IPS-18c (cell line): ENCODE results near the gene RNU4-1.

Experiments
- H3K4me3 ChIP-seq: 2 replicates; pipeline ENCODE4 v1.7.0; 2013; ENCODE audit warnings: low read depth, mild to moderate bottlenecking, low read length, moderate library complexity; ENCODE audit not compliant: insufficient read depth
- H3K9me3 ChIP-seq: one replicate; pipeline ENCODE4 v1.6.1; 2013; ENCODE audit warnings: mild to moderate bottlenecking, low read length, moderate library complexity; ENCODE audit not compliant: control insufficient read depth, insufficient read depth

RNU4-1 gene

DNA sequence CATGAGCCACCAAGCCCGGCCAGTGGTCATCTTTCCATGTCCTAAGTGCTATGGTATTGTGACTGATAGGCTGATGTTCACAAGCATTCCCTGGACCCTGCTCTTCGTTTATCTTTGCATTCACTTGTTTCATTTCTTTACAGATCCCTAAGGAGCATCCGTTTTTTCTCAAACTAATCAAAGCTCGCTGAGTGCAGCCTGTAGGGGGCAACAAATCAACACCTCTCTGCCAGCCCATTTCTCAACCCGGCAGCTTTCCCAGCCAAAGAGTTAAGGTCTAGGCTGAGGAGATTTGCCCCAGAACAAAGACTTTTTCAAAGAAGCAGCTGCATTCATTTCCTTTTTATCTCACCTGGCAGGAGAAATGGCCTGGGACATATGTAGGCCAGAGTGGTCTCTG is 21.2 kb upstream of the RNU4-1 start:
- H3K4me3 ChIP-seq = no peak overlapping the region

DNA sequence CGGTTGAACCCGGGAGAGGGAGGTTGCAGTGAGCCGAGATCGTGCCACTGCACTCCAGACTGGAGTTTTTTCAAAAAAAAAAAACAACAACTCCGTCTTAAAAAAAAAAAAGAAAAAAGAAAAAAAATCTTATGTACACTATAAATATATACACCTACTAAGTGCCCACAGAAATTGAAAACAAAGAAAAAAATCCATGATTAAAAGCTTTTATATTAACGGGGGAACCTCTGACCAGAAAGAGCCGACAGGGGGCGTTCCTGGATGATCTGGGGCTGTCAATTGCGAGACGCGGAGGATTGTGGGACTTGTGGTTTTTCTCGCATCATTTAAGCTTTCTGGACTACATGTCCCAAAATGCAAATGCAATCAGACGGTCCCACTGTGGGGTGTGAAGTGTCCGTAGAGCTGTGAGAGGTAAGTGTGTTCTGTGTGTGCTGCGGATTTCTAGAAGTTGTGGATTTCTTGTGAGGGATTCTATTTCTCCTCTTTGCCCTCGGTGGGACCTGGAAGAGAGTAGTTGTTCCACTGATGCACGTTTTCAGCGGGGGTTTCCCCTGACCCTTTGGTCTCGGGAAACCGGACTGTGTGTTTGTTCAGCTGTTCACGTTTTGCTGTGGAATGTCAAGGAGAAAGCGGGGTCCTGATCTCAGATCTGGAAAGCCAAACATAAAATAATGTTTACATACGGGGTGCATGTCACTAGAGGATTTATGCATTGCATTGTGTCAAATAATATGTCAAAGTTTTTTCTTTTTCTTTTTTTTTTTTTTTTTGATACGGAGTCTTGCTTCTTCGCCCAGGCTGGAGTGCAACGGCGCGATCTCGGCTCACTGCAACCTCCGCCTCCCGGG is 9.2 kb upstream of the RNU4-1 start, which contains the start of gene SIRT4:
SIRT4 (plus strand) TSS at position 360 of the 854 bp plus-strand sequence. CDS start 1,241 bp downstream, outside the sequence.
- no peaks in the 10 kb centered on the region for H3K9me3 ChIP-seq
- H3K4me3 ChIP-seq = peak within 1 kb of the TSS; percentile 52

More for the DNA sequence above, 21.2 kb upstream of the RNU4-1 start:
- H3K9me3 ChIP-seq = no peaks in the 10 kb centered on the region

DNA sequence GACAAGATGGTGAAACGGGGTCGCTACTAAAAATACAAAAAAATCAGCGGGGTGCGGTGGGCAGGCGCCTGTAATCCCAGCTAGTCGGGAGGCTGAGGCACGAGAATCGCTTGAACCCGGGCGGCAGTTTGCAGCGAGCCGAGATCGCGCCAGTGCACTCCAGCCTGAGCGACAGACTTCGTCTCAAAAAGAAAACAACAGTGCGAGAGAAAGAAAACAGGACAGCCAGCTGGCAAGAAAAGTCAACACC is 701 bp downstream of the RNU4-1 start:
- H3K9me3 ChIP-seq = peaks cover 2% of the 10 kb centered on the region
- peak overlapping the region; percentile 65 for H3K4me3 ChIP-seq

DNA sequence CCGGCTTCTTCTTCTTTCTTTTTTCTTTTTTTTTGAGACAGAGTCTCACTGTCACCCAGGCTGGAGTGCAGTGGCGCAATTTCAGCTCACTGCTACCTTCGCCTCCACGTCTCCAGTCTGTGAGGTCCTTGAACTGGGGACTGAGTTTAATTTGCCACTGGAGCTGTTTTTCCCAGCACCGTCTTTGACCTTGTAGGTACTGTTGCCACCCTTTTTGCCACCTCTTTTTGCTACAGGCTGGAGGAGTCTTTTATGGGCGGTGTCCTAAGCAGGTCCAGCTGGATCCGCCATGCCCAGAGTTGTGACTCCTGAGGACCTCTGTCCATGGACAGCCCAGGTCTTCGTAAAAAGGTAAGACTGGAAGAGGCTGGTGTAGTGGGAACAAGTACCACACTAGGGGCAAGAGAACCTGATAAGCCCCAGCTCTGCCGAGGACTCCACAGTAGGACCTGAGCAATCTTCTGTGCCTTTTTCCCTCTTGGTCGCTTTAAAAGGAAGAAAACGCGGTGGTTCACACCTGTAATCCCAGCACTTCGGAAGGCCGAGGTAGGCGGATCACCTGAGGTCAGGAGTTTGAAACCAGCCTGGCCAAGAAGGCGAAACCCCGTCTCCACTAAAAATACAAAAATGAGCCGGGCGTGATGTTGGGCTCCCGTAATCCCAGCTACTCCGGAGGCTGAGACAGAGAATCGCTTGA is 2.3 kb downstream of the RNU4-1 start:
- Histone ChIP-seq H3K9me3 (peaks cover under 1% of the 10 kb centered on the region), H3K4me3 (peak overlapping the region; percentile 6; the same call in 1 of the 2 replicates)

DNA sequence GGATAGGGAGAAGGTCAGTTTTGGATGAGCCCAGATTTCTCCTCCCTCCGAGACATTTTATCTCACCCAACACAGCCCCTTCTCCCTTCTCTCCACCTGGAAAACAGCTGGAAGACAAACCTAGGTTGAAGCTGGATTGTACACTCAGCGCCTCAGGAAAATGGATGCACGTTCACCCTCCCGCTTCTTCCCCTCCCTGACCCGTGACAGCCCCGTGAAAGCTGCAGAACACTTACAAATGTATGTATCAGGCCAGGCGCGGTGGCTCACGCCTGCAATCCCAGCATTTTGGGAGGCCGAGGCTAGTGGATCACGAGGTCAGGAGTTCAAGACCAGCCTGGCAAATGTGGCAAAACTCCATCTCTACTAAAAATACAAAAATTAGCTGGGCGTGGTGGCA is 5.5 kb downstream of the RNU4-1 start:
- Histone ChIP-seq H3K9me3 (no peaks in the 10 kb centered on the region), H3K4me3 (no peak overlapping the region)

DNA sequence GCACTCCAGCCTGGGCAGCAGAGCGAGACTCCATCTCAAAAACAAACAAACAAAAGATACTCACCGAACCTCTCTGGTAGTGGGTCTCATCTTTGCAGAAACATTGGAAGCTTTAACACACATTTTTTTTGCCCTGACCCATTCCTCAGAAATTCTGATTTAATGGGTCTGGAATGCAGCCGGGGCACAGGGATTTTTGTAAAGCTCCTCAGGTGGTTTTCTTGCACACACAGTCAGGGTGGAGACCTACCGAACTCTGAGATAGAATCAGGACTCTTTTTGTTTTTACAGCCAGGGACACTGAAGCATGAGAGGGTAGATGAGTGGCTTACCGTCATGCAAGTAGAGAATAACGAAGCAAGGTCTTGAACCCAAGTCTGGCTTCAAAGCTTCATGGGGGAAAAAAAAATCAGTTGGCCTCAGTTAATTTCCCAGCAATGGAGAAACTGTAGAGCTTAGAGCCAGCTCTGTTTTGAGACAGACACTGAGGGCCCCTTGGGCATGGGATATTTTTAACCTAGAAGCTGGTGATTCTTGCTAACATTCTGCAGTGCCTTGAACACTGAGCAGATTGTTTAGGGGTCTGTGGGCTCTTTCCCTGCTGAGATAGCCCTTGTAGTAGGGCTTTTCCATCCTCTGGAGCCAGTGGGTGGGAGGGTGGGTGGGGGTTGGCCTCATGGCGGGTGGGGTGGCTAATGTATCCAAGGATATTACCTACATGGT is 6.1 kb downstream of the RNU4-1 start:
- H3K4me3 ChIP-seq = no peak overlapping the region
- H3K9me3 ChIP-seq = no peaks in the 10 kb centered on the region

DNA sequence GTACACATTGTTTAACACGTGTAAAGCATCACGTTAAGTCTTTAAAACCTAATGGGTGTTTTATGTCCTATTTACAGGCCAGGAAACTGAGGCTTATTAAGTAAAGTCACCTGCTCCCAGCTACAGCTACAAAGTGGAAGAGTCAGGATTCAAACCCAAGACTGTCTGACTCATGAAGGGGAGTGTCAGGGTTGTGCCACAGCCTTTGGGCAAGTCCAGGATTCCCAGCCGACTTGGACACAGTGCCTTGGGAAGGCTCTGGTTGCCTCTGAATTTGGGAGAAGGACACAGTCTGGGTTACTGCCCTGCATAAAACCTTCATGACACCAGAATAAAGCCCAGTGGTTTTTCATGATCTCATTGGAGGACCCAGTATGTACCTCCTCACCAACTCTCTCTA is 8.7 kb downstream of the RNU4-1 start:
- no peaks in the 10 kb centered on the region for H3K9me3 ChIP-seq
- no peak overlapping the region for H3K4me3 ChIP-seq

DNA sequence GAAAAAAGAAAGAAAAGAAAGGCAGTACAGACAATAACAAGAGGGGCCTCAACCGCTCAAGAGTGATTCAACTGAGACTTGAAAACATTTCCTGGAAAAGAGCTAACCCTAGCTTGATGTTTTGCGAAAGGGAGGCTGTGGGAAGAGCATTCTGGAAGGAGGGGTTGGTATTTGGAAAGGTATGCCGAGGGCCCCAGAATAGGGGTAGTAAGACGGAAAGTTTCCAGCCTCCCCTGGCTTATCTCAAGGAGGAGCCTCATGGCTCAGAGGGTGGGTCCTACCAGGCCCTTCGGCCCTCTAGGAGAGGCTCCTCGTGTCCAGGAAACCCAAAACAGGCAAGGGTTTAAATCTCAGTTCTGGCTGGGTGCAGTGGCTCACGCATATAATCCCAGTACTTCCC is 9.7 kb downstream of the RNU4-1 start:
- Histone ChIP-seq H3K4me3 (no peak overlapping the region), H3K9me3 (peaks cover 7% of the 10 kb centered on the region)

DNA sequence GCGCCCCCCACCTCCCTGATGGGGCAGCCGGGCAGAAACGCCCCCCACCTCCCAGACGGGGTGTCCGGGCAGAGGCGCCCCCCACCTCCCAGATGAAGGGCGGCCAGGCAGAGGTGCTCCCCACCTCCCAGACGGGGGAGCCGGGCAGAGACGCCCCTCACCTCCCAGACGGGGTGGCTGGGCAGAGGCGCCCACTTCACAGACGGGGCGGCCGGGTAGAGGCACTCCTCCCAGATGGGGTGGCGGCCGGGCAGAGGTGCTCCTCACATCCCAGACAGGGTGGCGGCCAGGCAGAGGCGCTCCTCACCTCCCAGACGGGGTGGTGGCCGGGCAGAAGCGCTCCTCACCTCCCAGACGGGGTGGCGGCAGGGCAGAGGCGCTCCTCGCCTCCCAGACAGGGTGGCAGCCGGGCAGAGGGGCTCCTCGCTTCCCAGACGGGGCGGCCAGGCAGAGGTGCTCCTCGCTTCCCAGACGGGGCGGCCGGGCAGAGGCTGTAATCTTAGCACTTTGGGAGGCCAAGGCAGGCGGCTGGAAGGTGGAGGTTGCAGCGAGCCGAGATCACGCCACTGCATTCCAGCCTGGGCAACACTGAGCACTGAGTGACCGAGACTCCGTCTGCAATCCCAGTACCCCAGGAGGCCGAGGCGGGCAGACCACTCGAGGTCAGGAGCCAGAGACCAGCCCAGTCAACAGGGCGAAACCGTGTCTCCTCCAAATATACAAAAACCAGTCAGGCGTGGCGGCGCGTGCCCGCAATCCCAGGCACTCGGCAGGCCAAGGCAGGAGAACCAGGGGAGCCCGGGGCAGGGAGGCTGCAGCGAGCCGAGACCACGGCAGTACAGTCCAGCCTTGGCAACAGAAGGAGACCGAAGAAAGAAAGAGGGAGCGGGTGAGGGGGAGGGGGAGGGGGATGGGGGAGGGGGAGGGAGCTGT is 14.6 kb downstream of the RNU4-1 start:
- no peak overlapping the region for H3K4me3 ChIP-seq

DNA sequence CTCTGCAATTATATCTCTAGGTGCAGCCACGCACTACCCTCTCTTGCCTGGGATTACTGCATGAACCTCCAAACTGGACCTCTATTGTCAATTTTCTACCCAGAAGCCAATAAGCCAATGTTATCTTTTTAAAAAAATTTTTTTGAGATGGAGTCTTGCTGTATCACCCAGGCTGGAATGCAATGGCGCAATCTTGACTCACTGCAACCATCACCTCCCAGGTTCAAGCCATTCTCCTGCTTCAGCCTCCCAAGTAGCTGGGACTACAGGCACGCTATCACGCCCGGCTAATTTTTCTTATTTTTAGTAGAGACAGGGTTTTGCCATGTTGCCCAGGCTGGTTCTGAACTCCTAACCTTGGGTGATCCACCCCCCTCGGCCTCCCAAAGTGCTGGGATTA is 16.3 kb downstream of the RNU4-1 start:
- Histone ChIP-seq H3K9me3 (peaks cover 9% of the 10 kb centered on the region), H3K4me3 (no peak overlapping the region)

More for the DNA sequence above, 14.6 kb downstream of the RNU4-1 start:
- peaks cover 9% of the 10 kb centered on the region for H3K9me3 ChIP-seq

DNA sequence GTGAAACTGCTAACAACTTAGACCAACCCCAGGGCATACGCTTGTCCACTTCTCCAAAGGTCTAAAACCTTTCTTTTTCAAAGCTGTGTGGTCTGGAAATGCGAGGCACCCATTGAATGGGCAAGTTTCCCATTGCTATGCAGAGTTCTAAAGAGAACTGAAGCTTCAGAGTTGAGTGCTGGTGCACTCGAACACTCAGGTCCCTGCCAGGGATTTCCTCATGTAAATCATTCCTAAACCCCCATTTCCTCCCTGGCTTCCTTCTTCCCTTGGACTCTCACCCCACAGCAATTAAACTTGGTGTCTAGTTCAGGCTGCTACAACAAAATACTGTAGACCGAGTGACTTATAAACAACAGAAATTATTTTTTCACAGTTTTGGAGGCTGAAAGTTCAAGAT is 25.3 kb downstream of the RNU4-1 start:
- Histone ChIP-seq H3K4me3 (no peak overlapping the region), H3K9me3 (peaks cover 3% of the 10 kb centered on the region)

DNA sequence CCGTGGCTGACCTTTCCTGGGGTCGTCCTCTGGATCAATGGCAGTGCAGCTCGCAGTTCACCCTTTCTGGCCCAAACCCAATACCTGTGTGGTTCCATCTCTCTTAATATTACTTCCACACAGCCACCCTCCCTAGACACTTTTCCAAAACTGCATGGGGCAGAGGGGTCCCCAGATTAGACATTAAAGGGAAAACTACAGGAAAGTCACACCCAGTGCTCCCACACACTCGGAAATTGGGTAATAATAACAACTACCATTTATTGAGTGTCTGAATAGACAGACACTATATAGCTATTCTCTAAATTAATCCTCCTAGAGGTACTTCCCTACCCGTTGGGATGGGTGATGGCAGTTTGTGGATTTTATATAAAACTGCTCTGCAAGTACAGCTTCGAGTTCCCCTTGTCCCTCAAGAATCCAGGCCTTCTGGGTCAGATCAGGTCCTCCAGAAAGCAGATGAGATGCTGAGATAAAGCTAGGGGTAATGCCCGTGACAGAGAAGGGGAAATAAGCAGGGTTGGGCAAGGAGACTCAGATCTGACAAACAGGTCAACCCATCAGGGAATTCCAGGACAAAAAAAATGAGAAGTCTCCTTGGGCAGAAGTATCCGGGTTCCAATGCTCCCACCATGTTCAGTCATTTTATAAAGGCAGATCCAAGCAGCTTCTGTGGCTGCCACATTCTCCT is 26.7 kb downstream of the RNU4-1 start:
- H3K4me3 ChIP-seq = no peak overlapping the region
- peaks cover 3% of the 10 kb centered on the region for H3K9me3 ChIP-seq

DNA sequence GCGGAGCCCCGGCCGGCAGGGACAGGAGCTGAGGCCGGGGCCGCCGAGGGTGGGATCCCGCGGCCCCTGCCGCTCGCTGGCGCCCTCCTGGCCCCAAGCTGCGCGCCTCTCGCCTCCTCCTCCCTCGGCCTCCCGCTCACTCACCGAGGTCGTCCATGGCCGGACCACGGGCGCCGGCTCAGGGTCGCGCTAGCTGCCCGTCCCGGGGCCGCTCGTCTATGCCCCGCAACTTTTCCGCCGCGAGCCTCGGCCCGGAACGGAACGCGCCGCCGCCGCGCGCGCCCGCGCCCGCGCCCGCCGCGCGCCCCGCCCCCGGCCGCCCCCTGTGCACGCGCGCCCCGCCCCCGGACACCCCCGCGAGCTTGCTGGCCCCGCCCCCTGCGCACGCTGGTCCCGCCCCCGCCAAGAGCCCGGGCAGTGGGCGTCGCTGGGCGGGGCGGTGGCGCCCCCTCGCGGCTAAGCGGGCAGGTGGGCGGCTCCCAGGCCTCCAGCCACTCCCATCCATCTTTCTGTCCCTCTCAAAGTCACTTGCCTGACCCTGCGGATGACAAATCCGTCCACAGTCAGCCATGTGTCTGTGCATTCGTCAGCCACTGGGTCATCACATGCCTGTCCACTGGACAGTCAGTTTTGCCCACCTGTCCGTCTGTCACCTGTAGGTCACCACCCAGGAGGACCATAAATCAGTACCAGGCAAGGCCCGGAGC is 27.4 kb downstream of the RNU4-1 start, which contains the start of gene PXN:
PXN (minus strand) TSS at position 258 of the 707 bp plus-strand sequence; CDS start at position 157, 101 bp downstream.
- peak within 1 kb of the TSS; percentile 86 for H3K4me3 ChIP-seq
- peaks cover 3% of the 10 kb centered on the region for H3K9me3 ChIP-seq

DNA sequence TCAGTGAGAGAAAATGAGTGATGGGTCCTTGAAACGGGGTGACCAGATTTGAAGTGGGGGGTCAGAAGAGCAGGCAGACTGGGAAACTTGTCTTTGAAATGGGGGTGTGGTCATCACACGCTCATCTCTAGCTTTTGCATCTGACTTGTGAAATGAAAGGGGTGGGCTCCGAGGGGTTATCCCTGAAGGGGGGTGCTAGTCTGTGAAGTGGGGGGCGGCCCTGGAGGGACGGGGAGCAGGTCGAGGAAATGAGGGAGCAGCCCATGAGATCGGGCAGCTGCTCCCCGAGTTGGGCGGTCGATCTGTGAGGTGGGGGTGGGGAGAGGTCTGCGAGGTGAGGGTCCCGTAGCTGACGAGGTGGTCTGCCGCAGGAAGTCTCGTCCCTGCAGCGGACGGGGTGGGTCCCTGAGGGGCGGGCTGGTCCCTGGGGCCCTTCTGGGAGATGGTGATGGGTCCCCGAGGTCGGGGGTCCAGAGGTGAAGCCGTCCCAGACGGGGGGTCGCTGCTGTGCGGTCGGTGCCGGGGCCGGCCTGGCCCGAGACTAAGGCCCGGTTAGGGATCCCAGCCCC is 28.0 kb downstream of the RNU4-1 start:
- peak overlapping the region; percentile 86 for H3K4me3 ChIP-seq
- peaks cover 3% of the 10 kb centered on the region for H3K9me3 ChIP-seq

DNA sequence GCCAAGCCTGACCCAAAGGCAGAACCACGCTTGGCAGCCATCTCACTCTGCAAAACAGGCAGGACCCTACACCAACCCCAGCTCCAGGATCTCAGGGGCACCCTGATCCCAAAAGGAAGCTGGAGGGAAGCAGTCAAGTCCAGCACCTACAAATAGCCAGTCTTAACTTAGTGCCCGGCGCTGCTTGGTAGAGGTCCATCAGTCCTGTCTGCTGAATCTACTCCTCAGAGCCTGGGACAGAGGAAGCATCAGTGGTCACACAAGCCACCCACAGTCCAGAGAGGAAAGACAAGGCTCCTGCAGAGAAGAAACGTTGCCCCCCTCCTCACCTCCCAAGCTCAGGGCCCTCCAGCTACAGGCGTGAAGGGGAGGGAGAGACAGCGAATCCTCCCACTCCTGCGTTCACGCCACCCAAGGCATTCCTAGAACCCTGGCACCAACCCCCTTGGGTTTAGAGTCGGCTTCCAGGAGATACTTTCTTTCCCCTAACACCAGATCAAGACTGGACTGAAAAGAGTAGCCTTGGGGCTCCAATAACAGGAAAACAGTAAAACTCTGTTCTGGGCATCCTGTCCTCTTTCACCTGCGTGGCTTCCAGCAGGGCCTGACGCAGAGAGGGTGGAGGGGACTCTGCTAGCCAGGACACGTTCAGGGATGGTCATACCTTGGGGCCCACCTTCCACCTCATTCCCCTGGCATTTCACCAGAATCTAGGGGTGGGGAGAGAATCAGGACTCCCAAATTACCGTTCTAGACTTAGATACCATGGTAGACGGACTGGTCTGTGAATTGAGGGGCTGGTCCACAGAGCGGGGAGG is 28.7 kb downstream of the RNU4-1 start:
- H3K9me3 ChIP-seq = peaks cover 3% of the 10 kb centered on the region
- peak overlapping the region; percentile 86 for H3K4me3 ChIP-seq
